ENCODE measurements around the gene CBL. TPM values are rescaled to one million over a fixed set of nuclear protein-coding genes. Genes with fewer than 3 reads are reported as not detected.

Gene CBL
- total RNA-seq, 4 donors from 2014 or later = 9.9 to 14.2 (median 12.4) TPM

DNA sequence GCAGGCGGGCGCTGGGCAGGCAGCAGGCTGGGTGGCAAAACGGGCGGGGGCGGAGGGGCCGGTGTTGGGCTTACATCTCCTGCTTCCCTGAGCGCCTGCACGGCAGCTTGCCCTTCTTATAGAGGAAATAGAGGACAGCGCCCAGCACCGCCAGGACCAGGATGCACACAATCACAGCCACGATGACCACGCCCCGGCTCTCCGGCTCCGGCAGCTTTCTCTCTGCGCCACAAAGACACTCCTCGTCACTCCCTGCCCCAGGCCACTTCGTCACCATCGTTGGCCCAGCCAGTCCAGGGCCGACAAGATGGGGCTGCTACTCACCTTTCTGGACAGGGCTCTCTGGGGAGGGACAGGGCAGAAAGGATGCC is 104.5 kb downstream of the CBL start:
- Histone ChIP-seq H3K27me3 (peaks cover 0 to 14% (median 0%) of the 10 kb centered on the region in 4 donors), H3K4me3 (no peak overlapping the region), H3K4me1 (peaks cover 13 to 66% (median 31%) of the 10 kb centered on the region in 3 donors), H3K27ac (peak overlapping the region in 3 of 4 donors; percentile 62 to 91 (median 88)), H3K9me3 (no peaks in the 10 kb centered on the region), H3K36me3 (peaks cover 0 to 56% (median 4%) of the 10 kb centered on the region in 3 donors)
- DNase-seq = no peak
- intact Hi-C loops (cut with DNase I) = no loop called here
- TF ChIP-seq POLR2A (IDR thresholded peaks at IDR 0.05) = no peak
- no peak for TF ChIP-seq CTCF (IDR thresholded peaks at IDR 0.05)
- WGBS, 2 donors = 20% methylated on average over 3 of the region's 20 CpGs; no CpG with 5 or more reads in 1 of the 2 donors

GRCh38 chr11:119314726-119315125 is 108.6 kb downstream of the CBL start:
- WGBS, 2 donors = 79% methylated on average over 13 of the region's 18 CpGs; no CpG with 5 or more reads in 1 of the 2 donors
- Histone ChIP-seq H3K27ac (peak overlapping the region; percentile 81 to 94 (median 90)), H3K4me1 (peaks cover 49 to 83% (median 55%) of the 10 kb centered on the region in 3 donors), H3K9me3 (no peaks in the 10 kb centered on the region), H3K27me3 (peaks cover 0 to 47% (median 3%) of the 10 kb centered on the region in 4 donors), H3K4me3 (peak overlapping the region; percentile 48 to 82 (median 56)), H3K36me3 (peaks cover 0 to 20% (median 4%) of the 10 kb centered on the region in 3 donors)
- intact Hi-C loops (cut with DNase I) = no loop called here
- TF ChIP-seq CTCF (IDR thresholded peaks at IDR 0.05) = no peak
- no peak for TF ChIP-seq POLR2A (IDR thresholded peaks at IDR 0.05)
- no peak for DNase-seq

DNA sequence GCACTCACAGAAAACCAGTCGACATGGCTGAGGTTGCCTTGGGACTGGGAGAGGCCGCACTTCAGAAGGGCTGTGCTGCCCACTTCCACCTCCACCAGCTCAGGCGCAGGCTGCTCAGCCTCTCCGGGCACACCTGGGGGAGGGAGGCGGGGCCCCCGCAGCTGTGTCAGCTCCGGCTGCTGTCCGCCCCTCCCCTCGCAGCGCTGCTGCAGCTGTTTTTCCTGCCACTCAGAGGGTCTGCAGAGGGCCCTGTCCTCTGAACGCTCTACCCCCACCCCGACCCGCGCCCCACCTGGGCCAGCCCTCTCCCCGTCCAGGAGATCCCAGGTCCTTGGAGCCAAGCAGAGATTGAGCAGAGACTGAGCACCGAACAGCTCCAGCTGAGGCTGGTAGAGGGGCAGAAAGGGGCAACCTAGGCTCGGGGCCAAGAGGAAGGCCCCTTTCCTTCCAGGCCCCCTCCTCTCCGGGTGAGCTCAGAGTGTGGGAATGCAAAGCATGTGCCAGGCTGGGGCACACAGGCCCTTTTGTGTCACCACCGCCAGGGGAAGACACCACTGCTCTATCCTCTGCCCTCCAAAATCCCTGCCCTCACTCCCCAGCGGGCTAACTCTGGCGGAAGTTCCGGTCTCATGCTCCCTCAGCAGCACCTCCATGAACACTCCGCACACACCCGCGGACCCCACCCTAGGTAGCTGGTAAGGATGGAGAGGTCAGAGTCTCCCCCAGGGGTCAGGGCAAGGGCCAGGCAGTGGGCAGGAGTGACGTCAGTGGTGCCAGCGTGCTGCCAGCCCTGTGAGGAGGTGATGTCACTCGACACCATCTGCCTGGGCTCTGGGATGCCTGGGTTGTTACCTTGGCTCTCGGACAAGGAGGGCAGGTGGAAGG is 109.2 kb downstream of the CBL start:
- DNase-seq = no peak
- peak overlapping the region; percentile 81 to 94 (median 90) for H3K27ac ChIP-seq
- peaks cover 0 to 47% (median 3%) of the 10 kb centered on the region in 4 donors for H3K27me3 ChIP-seq
- peaks cover 0 to 18% (median 4%) of the 10 kb centered on the region in 3 donors for H3K36me3 ChIP-seq
- WGBS, 2 donors = 0 to 17% methylated on average over 1 to 2 of the region's 29 CpGs
- intact Hi-C loops (cut with DNase I) = no loop called here
- TF ChIP-seq POLR2A (IDR thresholded peaks at IDR 0.05) (no peak), CTCF (IDR thresholded peaks at IDR 0.05) (peak in 1 of 6 experiments; percentile 34)
- peak overlapping the region; percentile 48 to 82 (median 56) for H3K4me3 ChIP-seq
- H3K4me1 ChIP-seq = peaks cover 52 to 87% (median 60%) of the 10 kb centered on the region in 3 donors
- no peaks in the 10 kb centered on the region for H3K9me3 ChIP-seq

DNA sequence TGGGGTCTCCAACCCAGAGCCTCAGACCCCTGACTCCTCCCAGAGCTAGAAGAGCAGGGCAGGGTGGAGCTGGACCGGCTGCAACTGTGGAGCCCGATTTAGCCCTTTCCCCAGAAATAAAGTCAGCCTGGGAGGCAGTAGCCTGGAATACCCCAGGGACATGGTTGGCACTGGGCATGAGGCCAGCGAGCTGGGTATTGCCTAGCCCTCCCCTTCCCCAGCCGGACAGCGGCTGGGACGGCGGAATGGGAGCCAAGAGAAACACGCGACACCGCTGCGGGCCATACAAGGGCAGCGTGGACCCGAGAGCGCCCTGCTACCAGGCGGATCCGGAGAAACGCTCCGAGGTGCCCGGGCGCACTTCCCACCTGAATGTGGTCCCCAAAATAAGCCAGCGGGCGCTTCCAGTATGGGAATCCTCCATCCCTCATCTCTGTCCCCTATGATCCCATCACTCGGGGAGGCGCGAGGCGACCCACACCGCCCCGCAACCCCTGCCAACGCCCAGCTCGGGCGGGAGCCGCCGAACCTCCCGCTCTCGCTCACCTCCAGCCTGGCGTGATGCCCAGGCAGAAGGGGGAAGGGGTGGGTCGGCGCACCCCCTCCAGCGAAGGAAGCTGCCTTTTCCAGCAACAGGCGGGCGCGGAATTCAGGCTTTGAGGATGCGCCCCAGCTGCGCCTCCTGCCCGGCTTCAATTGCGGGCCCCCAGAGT is 110.0 kb downstream of the CBL start:
- Histone ChIP-seq H3K27me3 (peaks cover 0 to 47% (median 3%) of the 10 kb centered on the region in 4 donors), H3K4me1 (peaks cover 52 to 87% (median 59%) of the 10 kb centered on the region in 3 donors), H3K36me3 (peaks cover 0 to 17% (median 4%) of the 10 kb centered on the region in 3 donors), H3K27ac (peak overlapping the region; percentile 81 to 94 (median 90)), H3K4me3 (peak overlapping the region; percentile 48 to 82 (median 56)), H3K9me3 (no peaks in the 10 kb centered on the region)
- WGBS, 2 donors = no CpG with 5 or more reads among the region's 46 CpGs
- intact Hi-C loops (cut with DNase I) = no loop called here
- no peak for DNase-seq
- no peak for TF ChIP-seq CTCF (IDR thresholded peaks at IDR 0.05)
- TF ChIP-seq POLR2A (IDR thresholded peaks at IDR 0.05) = no peak
